Suprapubic skin (tissue), 4 donors: ENCODE results near the gene ESRRG.

Source experiments
- POLR2A ChIP-seq, 2 donors: fragments of 450-650 bp; IDR thresholded peaks; one replicate each; pipeline ENCODE4 v1.6.1; 2017; ENCODE audit warnings: antibody characterized with exemption in 2 of 2, mild to moderate bottlenecking in 2 of 2, moderate library complexity in 2 of 2
- POLR2AphosphoS5 ChIP-seq, 3 donors: sonication (generic); formaldehyde crosslinking; IDR thresholded peaks; one replicate each; pipeline ENCODE4 v1.6.1; 2017; ENCODE audit warnings: antibody characterized with exemption in 3 of 3
- TF ChIP-seq, protein P1 (sequence below), 2 donors: fragments of 200-600 bp in 1 of 2; fragments of 450-650 bp in 1 of 2; sonication (generic) in 1 of 2; IDR thresholded peaks; one replicate each; pipeline ENCODE4 v1.5.1; 2016 to 2019; ENCODE audit warnings: antibody characterized with exemption in 2 of 2, mild to moderate bottlenecking in 1 of 2, moderate library complexity in 1 of 2

- TF ChIP-seq, protein P1, sequence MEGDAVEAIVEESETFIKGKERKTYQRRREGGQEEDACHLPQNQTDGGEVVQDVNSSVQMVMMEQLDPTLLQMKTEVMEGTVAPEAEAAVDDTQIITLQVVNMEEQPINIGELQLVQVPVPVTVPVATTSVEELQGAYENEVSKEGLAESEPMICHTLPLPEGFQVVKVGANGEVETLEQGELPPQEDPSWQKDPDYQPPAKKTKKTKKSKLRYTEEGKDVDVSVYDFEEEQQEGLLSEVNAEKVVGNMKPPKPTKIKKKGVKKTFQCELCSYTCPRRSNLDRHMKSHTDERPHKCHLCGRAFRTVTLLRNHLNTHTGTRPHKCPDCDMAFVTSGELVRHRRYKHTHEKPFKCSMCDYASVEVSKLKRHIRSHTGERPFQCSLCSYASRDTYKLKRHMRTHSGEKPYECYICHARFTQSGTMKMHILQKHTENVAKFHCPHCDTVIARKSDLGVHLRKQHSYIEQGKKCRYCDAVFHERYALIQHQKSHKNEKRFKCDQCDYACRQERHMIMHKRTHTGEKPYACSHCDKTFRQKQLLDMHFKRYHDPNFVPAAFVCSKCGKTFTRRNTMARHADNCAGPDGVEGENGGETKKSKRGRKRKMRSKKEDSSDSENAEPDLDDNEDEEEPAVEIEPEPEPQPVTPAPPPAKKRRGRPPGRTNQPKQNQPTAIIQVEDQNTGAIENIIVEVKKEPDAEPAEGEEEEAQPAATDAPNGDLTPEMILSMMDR (IDR thresholded peaks at IDR 0.05): no peak
- TF ChIP-seq POLR2A (IDR thresholded peaks at IDR 0.05) (no peak), POLR2AphosphoS5 (IDR thresholded peaks at IDR 0.05) (no peak)
These were observed 124.8 kb downstream of the ESRRG start for GRCh38 chr1:216598448-216598847.
